DOHH2 (cell line): ENCODE measurements around the gene SMARCA4.

Source experiments
- EZH2phosphoT487 ChIP-seq: fragments of 200-600 bp; sonication (generic); IDR thresholded peaks from 2 replicates; pipeline ENCODE4 v1.6.1; 2017; ENCODE audit warnings: borderline replicate concordance, mild to moderate bottlenecking, antibody characterized with exemption, low read length, moderate library complexity, mixed read lengths
- TF ChIP-seq, protein P1 (sequence below): fragments of 200-600 bp; sonication (generic); IDR thresholded peaks from one replicate; pipeline ENCODE4 v1.5.1; 2014; ENCODE audit warnings: antibody characterized with exemption, mild to moderate bottlenecking, low read depth, low read length; ENCODE audit not compliant: poor library complexity, severe bottlenecking

DNA sequence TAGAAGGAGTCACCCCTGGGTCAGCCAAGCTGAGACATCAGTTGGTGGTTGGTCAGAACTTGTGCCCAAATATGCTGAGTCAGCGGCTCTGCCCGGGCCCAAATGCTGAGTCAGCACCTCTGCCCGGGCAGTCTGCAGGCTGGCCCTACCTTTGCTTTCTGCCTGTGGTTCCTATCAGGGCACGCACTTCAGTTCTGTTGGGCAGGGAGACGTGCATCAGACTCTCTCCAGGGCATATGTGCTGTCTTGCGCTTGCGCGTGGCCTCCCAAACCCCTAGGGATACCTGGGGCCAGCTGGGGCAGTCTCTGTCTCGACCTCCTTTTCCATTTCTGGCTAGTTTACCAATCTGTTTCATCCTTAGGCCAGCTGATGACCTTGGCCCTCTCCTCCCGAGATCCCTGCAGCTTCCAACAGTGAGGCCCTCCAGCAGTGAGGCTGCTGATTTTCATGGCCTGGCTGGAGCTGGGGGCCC lies 104.0 kb downstream of the SMARCA4 start:
- TF ChIP-seq, protein P1, sequence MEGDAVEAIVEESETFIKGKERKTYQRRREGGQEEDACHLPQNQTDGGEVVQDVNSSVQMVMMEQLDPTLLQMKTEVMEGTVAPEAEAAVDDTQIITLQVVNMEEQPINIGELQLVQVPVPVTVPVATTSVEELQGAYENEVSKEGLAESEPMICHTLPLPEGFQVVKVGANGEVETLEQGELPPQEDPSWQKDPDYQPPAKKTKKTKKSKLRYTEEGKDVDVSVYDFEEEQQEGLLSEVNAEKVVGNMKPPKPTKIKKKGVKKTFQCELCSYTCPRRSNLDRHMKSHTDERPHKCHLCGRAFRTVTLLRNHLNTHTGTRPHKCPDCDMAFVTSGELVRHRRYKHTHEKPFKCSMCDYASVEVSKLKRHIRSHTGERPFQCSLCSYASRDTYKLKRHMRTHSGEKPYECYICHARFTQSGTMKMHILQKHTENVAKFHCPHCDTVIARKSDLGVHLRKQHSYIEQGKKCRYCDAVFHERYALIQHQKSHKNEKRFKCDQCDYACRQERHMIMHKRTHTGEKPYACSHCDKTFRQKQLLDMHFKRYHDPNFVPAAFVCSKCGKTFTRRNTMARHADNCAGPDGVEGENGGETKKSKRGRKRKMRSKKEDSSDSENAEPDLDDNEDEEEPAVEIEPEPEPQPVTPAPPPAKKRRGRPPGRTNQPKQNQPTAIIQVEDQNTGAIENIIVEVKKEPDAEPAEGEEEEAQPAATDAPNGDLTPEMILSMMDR, result no peak
- TF ChIP-seq EZH2phosphoT487, result no peak
